ENCODE measurements around the gene GALNT9.

DNA sequence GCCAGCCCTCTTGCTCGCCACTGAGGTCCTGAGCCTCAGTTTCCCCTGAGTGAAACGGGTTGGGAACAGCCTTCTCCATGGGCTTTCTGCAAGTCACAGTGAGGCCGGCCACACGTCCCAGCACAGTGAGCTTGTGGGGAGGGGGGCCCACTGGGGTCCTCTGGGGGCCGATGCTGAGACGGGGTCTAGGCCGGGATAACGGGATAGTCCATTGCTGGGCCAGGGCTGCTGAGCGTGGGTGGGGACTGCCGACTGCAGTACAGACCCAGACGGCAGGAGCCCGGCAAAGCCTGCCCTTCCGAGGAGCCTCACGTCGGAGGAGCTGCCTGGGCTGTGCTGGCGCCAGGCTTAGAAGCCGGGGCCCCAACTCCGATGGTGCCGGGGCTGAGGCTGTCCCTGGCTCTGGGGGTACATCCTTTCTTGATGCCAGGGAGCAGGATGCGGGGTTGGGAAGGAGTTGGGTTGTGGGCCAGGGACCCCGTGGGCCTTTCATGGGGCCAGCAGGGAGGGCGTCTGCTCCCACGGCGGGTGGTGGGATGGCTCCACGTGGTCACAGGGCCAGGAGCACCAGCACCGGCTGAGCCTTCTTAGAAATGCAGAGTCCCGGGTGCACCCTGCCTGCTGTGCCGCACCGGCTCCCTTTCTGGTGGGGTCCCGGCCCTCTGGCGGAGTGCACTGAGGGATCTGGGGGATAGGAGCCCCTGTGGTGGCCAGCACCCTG is 160.9 kb downstream of the GALNT9 start:
- TF ChIP-seq, protein P1, sequence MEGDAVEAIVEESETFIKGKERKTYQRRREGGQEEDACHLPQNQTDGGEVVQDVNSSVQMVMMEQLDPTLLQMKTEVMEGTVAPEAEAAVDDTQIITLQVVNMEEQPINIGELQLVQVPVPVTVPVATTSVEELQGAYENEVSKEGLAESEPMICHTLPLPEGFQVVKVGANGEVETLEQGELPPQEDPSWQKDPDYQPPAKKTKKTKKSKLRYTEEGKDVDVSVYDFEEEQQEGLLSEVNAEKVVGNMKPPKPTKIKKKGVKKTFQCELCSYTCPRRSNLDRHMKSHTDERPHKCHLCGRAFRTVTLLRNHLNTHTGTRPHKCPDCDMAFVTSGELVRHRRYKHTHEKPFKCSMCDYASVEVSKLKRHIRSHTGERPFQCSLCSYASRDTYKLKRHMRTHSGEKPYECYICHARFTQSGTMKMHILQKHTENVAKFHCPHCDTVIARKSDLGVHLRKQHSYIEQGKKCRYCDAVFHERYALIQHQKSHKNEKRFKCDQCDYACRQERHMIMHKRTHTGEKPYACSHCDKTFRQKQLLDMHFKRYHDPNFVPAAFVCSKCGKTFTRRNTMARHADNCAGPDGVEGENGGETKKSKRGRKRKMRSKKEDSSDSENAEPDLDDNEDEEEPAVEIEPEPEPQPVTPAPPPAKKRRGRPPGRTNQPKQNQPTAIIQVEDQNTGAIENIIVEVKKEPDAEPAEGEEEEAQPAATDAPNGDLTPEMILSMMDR (IDR thresholded peaks at IDR 0.05) = no peak
- TF ChIP-seq POLR2A (IDR thresholded peaks at IDR 0.05) = no peak

Measured in right lobe of liver (tissue), 4 donors.